ENCODE measurements around the gene STRA6. TPM values are rescaled to one million over a fixed set of nuclear protein-coding genes. Genes with fewer than 3 reads are reported as not detected.

STRA6 gene
- total and polyA plus RNA-seq, 2 of the 8 experiments (the other 6 are each of a cell fraction or from before 2014, with no cell fraction given): 9.3 to 14.5 TPM

GRCh38 chr15:74165461-74165860, 37.1 kb downstream of the STRA6 start:
- CTCF ChIA-PET (ENCODE audit: partially characterized antibody): interaction anchor here (0.7 to 1.4 kb wide), 5 partner anchors 9 to 155 kb away, joined by 3 to 7 read pairs (median 3); partner anchors contain the start of gene STRA6
- no peak overlapping the region for H3K18ac ChIP-seq (ENCODE audit: extremely low read depth, low read length)
- no peaks in the 10 kb centered on the region for H3K79me2 ChIP-seq (ENCODE audit: control insufficient read depth in 1 of 2, insufficient read depth in 2 of 2, low read length in 2 of 2)
- no peak overlapping the region for H2BK5ac ChIP-seq (ENCODE audit: low read depth, low read length)
- H4K20me1 ChIP-seq (replicated peaks in 1 of 2; ENCODE audit: control insufficient read depth in 1 of 2, insufficient read depth in 2 of 2, low read length in 2 of 2): no peaks in the 10 kb centered on the region
- H3K4me3 ChIP-seq (ENCODE audit: extremely low read depth in 1 of 4, insufficient read depth in 2 of 4, low read depth in 3 of 4, low read length in 4 of 4): no peak overlapping the region
- H3K4ac ChIP-seq (replicated peaks; ENCODE audit: insufficient read length, low read depth, low read length): no peak overlapping the region
- DNase-seq (ENCODE audit: low read depth in 1 of 2, low spot score in 2 of 2) (no peak), FAIRE-seq (no peak)
- no peaks in the 10 kb centered on the region for H3K9me3 ChIP-seq (ENCODE audit: insufficient read depth in 2 of 2, low read depth in 1 of 2, low read length in 1 of 2)
- H2AFZ ChIP-seq (ENCODE audit: low read length): no peak overlapping the region
- no peak overlapping the region for H2BK15ac ChIP-seq (ENCODE audit: low read length)
- H3K23me2 ChIP-seq (ENCODE audit: low read depth, low read length): peaks cover 2% of the 10 kb centered on the region; the same call in 1 of the 2 replicates
- no peak overlapping the region for H3K14ac ChIP-seq (ENCODE audit: insufficient read length)
- 95% methylated on average over 1 of the region's 1 CpG; no CpG with 5 or more reads in 1 of the 2 experiments for WGBS, 2 experiments (ENCODE audit: extremely low coverage in 1 of 2, insufficient coverage in 1 of 2, insufficient read length in 1 of 2, insufficient replicate concordance in 2 of 2, low coverage in 1 of 2, low lambda C conversion rate in 2 of 2, missing lambda C conversion rate in 1 of 2)
- H2BK120ac ChIP-seq (replicated peaks; ENCODE audit: low read depth, low read length): no peak overlapping the region
- no peak overlapping the region for H3K27ac ChIP-seq (ENCODE audit: low read depth, low read length)
- no peak overlapping the region for H3K23ac ChIP-seq (ENCODE audit: insufficient read length)
- H4K8ac ChIP-seq (ENCODE audit: extremely low read depth, insufficient read depth, low read length): no peak overlapping the region
- H3K9ac ChIP-seq (replicated peaks in 1 of 4; ENCODE audit: extremely low read depth in 1 of 4, low read depth in 3 of 4, low read length in 3 of 4): no peak overlapping the region
- H4K91ac ChIP-seq (replicated peaks; ENCODE audit: insufficient read length, low read length): no peak overlapping the region
- no peaks in the 10 kb centered on the region for H3K36me3 ChIP-seq (ENCODE audit: control insufficient read depth in 2 of 4, insufficient read depth in 4 of 4, low read length in 3 of 4)
- no peak overlapping the region for H3K4me2 ChIP-seq (ENCODE audit: insufficient read depth in 1 of 2, low read depth in 2 of 2, low read length in 2 of 2)
- no peak overlapping the region for H2AK5ac ChIP-seq (ENCODE audit: low read depth, low read length)
- no peak overlapping the region for H4K5ac ChIP-seq (ENCODE audit: insufficient read length, low read depth, low read length)
- POLR2A ChIA-PET (ENCODE audit: partially characterized antibody): interaction anchor here (0.9 kb wide), 1 partner anchor 11 kb away, joined by 4 read pairs; no protein-coding TSS in a partner anchor
- no peaks in the 10 kb centered on the region for H3K27me3 ChIP-seq (replicated peaks in 1 of 4; ENCODE audit: control insufficient read depth in 3 of 4, extremely low read depth in 1 of 4, insufficient read depth in 3 of 4, low read length in 3 of 4)
- H3K79me1 ChIP-seq (ENCODE audit: low read depth, low read length): no peaks in the 10 kb centered on the region
- H2BK20ac ChIP-seq (ENCODE audit: low read length): no peak overlapping the region
- no peak overlapping the region for H2BK12ac ChIP-seq (ENCODE audit: low read depth, low read length)
- H3K56ac ChIP-seq (replicated peaks; ENCODE audit: insufficient read length, low read depth, low read length): no peak overlapping the region
- H3K4me1 ChIP-seq (replicated peaks in 1 of 4; ENCODE audit: control insufficient read depth in 3 of 4, insufficient read depth in 4 of 4, low read length in 3 of 4): no peaks in the 10 kb centered on the region; a peak in 1 of 7 replicates
- TF ChIP-seq MAFK (IDR thresholded peaks at IDR 0.05; ENCODE audit: low read depth, low read length): no peak
- no peak for TF ChIP-seq ATF3 (IDR thresholded peaks at IDR 0.05; ENCODE audit: insufficient read depth, low read depth, low read length)
- TF ChIP-seq HDAC2 (IDR thresholded peaks at IDR 0.05; ENCODE audit: borderline replicate concordance in 1 of 2, low read depth in 2 of 2, low read length in 2 of 2): no peak
- TF ChIP-seq KDM5A (IDR thresholded peaks at IDR 0.05; ENCODE audit: low read length): no peak
- TF ChIP-seq KDM1A (IDR thresholded peaks at IDR 0.05; ENCODE audit: borderline replicate concordance, low read length): no peak
- TF ChIP-seq SIX5 (IDR thresholded peaks at IDR 0.05; ENCODE audit: low read depth, low read length): no peak
- TF ChIP-seq CREB1 (IDR thresholded peaks at IDR 0.05): no peak
- no peak for TF ChIP-seq CBX8 (IDR thresholded peaks at IDR 0.05; ENCODE audit: borderline replicate concordance, low read depth, low read length)
- TF ChIP-seq CTCF (IDR thresholded peaks at IDR 0.05; ENCODE audit: control extremely low read depth in 1 of 3, insufficient read depth in 1 of 3, low read depth in 1 of 3, low read length in 3 of 3): no peak
- TF ChIP-seq JUN (IDR thresholded peaks at IDR 0.05; ENCODE audit: low read depth, low read length): no peak
- no peak for TF ChIP-seq PHF8 (conservative IDR thresholded peaks at IDR 0.05; ENCODE audit: low read depth, low read length)

All from H1 (cell line).